8988T (cell line): ENCODE data around the gene CHD1.

Experiments used
- DNase-seq: peaks from one replicate; pipeline ENCODE4 v3.0.0; 2011

Gene CHD1

DNA sequence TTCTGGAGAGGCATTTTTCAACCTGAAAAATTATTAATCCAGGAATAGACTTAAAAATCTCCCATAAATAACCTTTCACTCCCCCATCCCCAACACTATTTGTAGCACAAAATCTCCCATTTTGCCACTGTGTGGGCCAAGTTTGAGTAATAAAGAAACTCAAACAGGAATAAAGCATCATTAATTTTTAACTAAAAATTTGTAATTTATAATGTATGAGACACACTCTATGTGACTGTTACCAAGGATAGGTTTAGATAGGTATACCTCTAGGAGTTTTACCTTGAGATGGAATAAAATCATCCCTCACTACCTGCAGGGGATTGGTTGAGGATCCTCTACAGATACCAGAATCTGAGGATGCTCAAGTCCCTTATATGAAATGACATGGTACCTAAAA lies 30.1 kb downstream of the CHD1 start:
- DNase-seq, result no peak

DNA sequence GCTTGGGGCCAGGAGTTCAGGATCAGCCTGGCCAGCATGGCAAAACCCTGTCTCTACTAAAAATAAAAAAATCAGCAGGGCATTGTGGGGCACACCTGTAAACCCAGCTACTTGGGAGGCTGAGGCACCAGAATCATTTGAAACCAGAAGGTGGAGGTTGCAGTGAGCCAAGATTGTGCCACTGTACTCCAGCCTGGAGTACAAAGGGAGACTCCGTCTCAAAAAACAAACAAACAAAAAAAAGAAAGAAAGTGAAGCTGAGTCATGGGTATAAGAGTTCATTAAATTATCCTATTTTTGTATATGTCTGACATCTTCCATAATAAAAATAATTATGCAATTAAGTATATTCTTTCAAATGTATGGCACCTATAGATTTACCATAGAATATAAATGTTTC lies 37.2 kb downstream of the CHD1 start:
- no peak for DNase-seq

DNA sequence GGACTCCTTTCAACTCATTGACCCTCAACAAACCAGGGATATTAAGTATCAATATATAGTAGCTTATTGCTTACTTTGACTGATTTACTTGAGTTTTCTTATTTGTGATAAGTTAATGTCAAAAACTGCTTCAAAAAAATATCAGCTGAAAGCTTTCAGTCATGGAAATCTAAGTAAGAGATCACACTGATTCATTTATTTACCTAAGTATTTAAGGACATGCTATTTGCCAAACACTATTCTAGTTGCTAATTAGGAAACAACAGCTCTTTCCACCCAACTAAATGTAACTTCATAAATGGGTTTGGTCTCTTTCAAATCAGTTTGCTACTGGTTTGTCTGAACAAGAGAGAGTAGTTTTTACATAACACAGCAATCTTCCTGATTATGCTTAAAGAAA lies 48.2 kb downstream of the CHD1 start:
- DNase-seq, result no peak

DNA sequence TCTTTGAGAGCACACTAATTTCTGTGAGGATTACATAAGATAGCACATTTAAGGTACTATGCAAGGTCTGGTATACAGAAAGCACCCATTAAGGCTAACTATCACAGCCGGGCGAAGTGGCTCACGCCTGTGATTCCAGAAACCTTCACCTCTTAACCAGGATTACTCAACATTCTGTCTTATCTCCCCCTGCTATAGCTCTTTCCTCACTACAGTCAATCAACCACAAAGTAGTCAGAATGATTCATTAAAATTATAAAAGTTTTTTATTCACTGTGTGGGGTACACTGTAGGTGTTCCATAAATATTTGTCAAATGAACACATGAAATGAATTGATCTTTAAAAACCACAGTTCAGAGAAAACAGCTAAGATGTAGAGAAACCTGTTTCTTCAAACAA lies 48.7 kb downstream of the CHD1 start:
- DNase-seq, result no peak

DNA sequence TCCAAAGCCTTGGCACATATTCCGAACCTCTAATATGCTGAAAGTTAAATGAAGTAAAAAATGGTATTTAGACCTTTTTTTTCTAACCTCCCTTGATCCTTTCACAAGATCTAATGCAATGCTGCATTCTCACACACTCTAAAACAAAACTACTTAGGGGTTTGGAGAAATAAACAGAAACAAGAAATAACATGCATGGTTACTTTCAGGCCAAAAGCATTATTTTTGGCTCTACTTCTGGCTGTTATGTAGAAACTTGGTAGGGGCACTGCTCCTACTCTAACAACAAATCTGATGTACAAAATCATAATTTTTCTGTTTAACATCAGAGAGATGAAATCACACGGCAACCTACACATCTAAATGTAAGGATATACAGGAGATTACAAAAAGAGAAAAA lies 51.2 kb downstream of the CHD1 start:
- DNase-seq, result no peak

DNA sequence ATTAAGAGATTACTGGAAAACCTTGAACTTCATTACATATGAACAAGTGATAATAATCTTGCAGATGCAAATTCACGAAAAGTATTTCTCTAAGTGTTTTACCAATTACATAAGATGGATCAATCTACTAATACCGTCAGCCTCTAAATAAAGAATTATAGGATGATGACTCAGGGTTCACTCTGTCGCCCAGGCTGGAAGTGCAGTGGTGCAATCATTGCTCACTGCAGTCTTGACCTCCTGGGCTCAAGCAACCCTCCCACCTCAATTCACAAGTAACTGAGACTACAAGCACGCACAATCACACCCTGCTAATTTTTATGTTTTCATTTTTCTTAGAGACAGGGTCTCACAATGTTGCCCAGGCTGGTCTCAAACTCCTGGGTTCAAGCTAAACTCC lies 56.1 kb downstream of the CHD1 start:
- DNase-seq, result no peak

DNA sequence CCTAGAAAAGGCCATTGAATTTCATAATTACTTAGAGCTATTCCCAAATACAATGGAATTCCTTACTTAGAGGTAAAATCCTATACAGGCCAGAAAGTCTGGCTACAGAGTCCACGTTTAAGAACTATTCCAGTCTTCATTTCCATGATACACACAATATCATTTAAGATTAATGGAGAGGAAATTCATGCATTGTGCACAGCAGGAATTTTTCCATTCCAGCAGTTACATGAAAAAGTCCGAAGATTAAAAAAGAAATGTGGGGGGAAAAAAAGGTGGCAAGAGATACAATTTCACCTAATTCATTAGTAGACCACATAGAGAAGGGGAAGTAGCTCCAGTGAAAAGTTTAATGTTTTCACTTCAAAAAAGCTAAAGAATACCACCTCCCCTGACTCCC lies 63.1 kb downstream of the CHD1 start:
- no peak for DNase-seq

DNA sequence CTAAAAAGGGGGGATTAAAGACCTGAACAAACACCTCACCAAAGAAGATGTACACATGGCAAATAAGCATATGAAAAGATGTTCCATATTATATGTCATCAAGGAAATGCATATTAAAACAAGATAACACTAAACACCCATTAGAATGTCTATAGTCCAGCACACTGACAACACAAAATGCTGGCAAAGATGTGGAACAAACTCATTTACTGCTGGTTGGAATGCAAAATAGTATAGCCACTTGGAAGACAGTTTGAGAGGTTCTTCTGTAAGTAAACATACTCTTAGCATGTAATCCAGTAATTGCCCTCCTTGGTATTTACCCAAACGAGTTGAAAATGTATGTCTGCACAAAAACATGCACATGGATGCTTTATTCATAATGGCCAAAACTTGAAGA lies 81.8 kb downstream of the CHD1 start:
- DNase-seq, result no peak

DNA sequence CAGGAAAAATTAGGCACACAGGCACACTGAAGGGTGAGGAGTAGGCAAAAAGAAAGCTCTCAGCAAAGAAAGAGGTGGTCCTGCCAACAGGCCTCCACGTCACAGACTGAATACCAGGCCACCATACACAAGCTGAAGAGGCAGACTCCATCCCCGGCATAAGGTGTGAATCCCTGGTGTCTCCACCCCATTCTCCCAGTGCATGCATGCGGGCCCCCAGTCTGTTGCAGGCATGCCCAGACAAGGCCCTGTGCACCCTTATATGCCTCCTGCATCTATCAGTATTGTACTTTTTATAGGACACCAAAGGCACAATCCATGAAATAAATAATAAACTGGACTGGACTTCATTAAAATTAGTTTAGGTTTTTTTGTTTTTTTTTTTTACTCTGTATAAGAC lies 82.3 kb downstream of the CHD1 start:
- DNase-seq, result no peak

DNA sequence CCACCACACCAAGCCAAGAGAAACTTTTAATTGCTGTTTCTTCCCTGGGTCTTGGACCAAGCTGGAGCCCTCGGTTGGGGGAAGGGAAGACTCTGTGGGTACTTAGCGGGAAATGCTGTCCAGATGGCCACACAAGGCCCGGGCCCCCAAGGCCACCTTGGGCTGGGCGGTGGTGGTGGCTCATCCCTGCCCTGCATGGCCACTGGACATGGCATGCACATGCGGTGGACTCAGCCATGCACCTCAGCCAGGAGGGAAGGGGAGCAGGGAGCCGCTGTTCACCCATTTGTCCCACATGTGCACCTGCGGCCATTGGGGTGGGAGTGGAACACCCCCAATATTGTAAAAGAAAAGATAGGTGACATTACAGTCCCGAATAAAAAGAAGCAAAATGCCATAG lies 82.9 kb downstream of the CHD1 start:
- DNase-seq, result no peak

DNA sequence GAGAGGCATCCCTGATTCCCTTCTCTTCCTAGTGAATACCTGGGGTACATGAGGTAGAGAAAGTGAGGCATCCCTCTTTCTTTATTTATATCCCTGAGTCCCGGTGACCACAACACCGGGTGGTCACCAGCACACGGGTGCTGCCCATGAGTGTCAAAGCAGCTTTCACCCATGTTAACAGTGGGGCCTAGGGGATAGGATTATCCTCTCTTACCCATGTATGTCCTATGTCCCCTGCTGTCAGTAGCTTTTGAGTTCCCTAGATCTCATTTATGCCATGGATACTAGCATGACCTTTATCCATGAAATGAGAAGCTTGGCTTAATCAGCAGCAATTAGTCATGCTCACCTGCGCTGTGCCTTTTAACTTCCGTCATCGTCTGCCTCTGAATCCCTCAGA lies 83.9 kb downstream of the CHD1 start:
- no peak for DNase-seq

DNA sequence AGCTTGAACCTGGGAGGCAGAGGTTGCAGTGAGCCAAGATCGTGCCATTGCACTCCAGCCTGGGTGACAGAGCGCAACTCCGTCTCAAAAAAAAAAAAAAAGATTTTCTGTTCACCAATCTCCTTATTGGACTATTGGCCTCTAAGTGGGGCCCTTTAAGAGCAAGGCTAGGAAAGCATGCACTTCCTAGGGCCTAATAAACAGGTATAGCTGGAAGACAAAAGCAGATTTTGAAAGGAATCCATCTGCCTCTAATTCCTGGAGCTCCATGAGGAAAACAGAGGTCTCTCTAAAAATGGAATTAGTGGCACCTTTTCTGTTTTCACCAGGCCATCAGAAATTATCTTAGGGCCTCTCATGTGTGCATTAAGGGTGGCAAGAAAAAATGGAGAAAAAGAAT lies 85.3 kb downstream of the CHD1 start:
- no peak for DNase-seq

DNA sequence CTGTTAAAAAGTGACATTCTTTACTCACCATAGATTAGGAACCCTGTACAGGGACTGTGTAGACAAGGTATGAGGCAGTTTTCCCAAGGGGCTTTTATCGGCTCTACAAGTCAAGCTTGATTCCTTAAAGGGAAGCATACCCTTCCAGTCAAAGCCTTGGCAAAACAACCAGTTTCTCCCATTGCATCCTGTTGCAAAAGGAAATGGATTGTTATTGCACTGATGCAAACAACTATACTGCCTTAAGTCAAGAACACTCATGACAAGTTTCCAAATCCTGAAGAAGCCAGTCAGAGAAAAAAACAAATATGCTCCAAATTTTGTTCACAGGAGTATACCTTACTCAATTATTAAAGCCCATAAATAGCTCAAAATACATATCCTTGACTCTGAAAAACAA lies 87.9 kb downstream of the CHD1 start:
- no peak for DNase-seq

DNA sequence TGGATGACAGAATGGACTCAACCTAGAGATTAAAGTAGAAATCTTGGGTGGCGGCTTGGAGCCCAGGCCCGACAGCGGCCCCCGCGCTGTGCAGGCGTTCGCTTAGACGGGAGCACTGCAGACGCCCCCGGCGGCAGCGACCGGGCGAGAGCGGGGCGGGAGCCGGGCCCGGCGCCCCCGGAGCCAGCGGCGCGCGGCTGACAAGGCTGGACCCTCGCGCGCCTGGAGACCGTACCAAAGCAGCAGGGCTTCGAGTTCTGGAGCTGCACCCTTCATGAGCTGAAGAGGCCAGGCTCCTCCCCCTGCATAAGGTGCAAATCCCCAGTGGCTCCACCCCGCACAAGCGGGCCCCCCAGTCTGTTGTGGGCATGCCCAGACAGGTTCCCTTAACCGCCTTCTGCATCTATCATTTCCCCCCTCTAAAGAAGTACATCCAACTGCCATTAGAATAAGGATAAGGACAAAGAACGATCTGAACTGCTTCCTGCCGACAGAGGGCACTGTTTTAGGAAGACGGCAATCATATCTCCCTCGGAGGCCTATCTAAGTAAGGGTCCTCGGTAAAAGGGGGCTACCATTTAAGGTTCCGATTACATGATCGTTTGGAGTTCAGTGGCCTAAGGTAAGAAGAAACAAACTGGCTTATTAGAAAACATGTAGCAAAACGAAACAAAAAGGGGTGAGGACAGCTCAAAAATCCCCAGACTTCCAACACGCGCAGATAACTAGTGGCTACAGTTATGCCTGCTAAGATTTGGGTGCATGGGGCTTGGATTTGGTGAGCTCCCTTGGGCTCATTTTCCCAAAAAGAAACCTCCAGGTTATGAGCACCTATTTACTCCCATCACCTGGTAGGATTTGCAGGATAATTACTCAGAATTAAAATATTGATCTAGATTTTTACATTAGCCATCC lies 89.1 kb downstream of the CHD1 start:
- peak; percentile 22 for DNase-seq

DNA sequence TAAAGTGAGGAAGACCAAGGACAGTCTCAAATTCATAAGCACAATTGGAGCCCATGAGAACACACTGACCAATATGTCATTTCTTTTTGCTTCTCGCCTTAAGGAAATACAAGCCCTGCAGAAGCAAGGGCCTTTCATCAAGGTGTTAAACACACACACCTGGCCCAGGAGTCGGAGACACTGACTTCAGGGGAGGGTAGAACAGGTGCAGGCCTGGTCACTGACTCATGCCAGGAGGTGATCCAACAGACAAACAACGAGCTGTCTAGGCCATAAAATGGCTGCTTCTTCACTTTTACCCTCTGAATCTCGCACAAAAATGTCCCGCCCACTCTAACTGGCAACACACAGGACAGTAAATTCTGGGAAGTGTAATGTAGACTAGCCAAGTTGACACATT lies 92.6 kb downstream of the CHD1 start:
- no peak for DNase-seq

DNA sequence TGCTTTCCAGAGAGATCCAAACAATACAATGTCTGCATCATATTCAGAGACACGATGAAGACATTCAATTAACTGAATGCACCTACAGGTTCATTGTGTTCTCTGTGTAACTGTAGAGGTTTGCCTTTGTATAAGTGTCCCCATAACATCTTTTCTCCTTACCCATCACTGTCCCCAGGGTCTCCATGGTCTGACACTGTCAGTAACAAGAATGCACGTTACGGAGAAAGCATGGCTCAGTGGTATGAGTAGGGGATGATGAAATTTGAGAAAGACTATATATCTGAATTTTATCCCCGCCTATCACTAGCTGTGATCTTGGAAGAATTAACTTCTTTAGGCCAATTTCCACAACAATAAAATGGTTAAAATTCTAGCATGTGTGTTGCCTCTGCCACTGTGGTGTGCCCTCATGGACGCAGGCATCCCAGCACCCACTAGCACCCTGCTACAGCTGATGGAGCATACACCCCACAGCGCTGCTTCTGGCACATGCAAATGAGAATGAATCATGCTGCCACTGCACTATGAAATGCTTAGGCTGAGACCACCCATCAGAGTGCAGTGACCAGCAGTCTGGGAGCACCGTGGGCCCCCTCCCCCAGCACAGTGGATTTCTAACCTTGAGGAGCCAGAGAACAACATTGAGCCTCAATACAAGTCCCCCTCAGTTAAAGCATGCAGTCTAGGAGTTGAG lies 101.1 kb downstream of the CHD1 start:
- DNase-seq, result no peak

DNA sequence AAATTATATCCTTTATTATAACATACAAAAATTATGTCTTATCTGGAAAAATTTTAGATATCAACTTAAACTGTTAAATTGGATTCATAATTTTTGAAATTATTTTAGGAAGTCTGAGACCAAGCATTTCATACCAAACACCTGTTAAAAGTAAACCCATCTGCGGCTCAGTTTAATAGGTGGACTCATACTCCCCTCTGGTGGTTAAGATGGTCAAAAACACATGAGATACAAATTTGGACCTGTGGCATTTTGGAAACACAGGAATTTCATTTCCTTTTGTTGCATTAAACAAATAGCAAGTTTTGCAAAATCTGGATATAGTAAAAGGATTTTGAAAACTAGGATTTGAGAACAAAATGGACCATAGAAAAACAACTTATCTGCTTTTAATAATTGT lies 101.6 kb downstream of the CHD1 start:
- DNase-seq, result no peak

DNA sequence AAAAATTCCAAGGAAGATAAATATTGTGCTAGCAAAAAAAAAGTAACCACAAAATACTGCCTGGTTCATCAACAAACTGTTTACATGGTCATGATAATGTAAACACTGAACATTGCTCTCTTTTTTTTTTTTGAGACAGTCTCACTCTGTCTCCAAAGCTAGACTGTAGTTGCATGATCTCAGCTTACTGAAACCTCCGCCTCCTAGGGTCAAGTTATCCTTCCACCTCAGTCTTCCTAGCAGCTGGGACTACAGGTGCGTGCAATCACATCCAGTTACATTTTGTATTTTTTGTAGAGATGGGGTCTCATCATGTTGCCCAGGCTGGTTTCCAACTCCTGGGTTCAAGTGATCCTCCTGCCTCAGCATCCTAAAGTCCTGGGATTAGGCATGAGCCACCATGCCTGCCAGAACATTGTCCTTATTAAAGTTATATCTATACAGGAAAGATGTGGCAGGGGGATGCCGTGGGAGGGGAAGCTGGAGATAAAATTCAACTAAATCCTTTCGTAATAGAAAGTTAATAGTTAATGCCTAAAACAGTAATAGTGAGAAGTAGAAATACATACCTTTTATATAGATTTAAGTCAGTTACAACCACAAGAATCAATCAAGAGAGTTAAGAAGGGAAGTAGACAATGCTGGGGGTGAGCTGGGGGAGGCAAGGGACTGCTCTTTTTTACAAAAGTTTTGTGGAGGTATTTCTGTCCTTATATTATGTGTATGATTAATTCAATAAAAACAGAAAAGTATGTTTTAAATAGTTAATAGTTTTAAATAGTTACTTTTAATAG lies 103.0 kb downstream of the CHD1 start:
- no peak for DNase-seq

DNA sequence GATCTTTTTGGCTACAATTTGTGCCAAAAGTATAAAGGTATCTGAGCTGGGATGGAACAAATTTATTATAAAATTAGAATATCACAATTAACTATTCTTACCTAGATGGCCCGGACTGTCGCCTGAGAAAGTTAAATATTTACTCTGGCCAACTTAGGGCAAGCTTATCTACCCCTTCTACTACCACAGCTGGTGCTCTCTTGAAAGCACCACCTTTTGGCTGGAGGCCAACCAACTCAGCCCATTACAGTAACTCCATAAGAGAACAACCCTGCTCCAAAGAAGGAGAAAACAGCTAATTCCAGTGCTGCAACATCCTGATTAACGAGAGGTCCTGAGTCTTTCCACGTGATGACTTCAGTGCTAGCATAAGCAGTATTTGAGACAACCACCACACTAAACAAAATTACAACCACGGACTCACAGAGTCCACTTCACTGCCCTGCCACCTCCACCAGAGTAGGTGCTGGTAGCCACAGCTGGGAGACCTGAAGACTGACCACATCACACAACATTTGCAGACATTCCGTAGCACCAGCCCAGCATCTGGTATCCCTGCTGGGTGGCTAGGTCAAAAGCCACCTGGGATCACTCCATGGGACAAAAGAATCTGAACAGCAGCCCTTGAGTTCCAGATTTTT lies 112.1 kb downstream of the CHD1 start:
- no peak for DNase-seq

DNA sequence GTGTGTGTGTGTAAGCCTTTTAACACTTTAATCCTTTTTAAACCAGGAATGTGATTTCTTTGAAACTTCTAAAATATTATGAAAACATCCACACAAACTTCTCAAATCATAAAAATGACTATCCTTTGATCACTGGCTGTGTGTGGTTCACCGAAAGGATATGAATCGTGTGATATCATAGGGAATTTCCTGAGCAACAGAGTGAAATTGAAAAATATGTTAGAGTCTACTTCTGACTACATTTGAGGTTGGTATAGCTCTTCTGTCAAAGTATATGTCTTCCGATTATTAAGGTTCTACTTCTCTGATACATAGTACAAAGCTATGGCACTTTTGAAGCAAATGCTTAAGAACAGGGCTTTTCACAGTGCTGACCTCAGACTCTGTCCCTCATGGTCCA lies 115.1 kb downstream of the CHD1 start:
- DNase-seq, result no peak

DNA sequence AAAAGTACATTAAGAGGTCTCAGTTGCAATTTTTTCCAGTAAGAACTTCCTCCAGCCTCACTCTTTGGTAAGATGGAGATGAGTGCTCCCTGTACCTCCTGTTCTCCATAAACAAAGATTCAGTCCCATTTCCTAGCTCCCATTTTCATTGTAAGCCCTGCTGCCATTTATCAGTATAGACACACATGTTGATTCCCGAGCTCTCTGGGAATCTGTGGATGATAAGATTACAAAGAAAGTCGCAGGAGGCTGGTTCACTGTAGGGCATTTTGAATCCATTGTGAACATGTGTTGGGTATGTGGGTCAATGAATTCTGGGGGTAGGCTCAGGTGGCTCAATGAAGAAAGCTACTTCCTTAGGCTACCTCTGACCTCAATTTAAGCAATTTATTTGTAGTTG lies 118.6 kb downstream of the CHD1 start:
- no peak for DNase-seq

DNA sequence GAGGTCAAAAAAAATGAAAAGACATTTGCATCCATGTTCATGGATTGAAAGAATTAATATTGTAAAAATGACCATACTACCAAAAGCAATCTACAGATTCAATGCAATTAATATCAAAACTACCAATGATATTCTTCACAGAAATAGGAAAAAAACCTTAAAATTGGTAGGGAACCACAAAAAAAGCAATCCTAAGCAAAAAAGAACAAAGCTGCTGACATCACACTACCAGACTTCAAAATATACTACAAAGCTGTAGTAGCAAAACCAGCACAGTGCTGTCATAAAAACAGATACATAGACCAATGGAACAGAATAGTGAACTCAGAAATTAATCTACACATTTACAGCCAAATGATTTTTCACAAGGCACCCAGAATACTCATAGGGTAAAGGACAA lies 121.0 kb downstream of the CHD1 start:
- DNase-seq, result no peak

DNA sequence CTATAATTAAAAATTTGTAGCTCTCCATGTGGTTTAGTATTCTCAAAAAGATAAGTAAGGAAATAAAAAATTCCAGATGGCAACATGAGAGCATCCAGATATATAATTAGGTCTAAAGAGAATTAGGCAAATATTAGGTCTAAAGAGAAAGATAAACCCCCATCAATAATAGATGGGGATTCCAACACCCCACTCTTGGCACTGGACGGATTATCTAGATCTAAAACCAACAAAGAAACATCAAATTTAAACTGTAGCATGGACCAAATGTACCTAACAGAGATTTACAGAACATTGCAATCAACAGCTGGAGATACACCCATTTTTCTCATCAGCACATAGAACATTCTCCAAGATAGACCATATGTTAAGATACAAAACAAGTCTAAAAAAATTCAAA lies 123.7 kb downstream of the CHD1 start:
- no peak for DNase-seq
